Tibial nerve (tissue), 3 donors: ENCODE data around the gene PITPNM3.

Experiments
- CTCF ChIP-seq, 5 experiments: fragments of 200-600 bp in 3 of 5; fragments of 450-650 bp in 2 of 5; sonication (generic) in 3 of 5; IDR thresholded peaks; one replicate each; pipeline ENCODE4 v1.5.1; 2016 to 2019; ENCODE audit warnings: antibody characterized with exemption in 5 of 5, mild to moderate bottlenecking in 3 of 5, moderate library complexity in 2 of 5
- POLR2A ChIP-seq, 2 donors: fragments of 450-650 bp; IDR thresholded peaks; one replicate each; pipeline ENCODE4 v1.6.1; 2017; ENCODE audit warnings: antibody characterized with exemption in 2 of 2, mild to moderate bottlenecking in 2 of 2, moderate library complexity in 2 of 2

GRCh38 chr17:6578491-6578890 lies 22.1 kb upstream of the PITPNM3 start:
- no peak for TF ChIP-seq POLR2A (IDR thresholded peaks at IDR 0.05)
- TF ChIP-seq CTCF (IDR thresholded peaks at IDR 0.05) = no peak
